SK-N-SH (cell line): ENCODE results near the gene EPHB2. TPM values are rescaled to one million over a fixed set of nuclear protein-coding genes. Genes with fewer than 3 reads are reported as not detected.

ENCODE experiments used
- CTCF ChIA-PET: fragments of 300-600, 350-600 bp; formaldehyde crosslinking; extraction: SDS; loops from one replicate; lab custom pipeline; 2021; lab: Yijun Ruan, JAX
- POLR2A ChIA-PET: fragments of 350-600 bp; sonication (Branson Sonifier 250); formaldehyde crosslinking; extraction: SDS; loops from one replicate; lab custom pipeline; 2020; ENCODE audit warnings: antibody characterized with exemption, inconsistent platforms; lab: Yijun Ruan, JAX
- DNase-seq: peaks from one replicate; pipeline ENCODE4 v3.0.0; 2012
- H2AFZ ChIP-seq: fragments of 200-600 bp; sonication (generic); 2 replicates; pipeline ENCODE4 v1.8.1; 2016; ENCODE audit warnings: antibody characterized with exemption, mild to moderate bottlenecking, low read depth
- H3F3A ChIP-seq: fragments of 200-600 bp; sonication (generic); replicated peaks from 2 replicates; pipeline ENCODE3; 2016; ENCODE audit warnings: antibody characterized with exemption, mild to moderate bottlenecking; ENCODE audit not compliant: insufficient read depth
- H3K27ac ChIP-seq, 2 experiments: fragments of 200-500 bp in 1 of 2; fragments of 200-600 bp in 1 of 2; sonication (Bioruptor generic) in 1 of 2; sonication (generic), shearing (Covaris generic) in 1 of 2; 2 replicates each; pipeline versions ENCODE4 v1.5.1 to v1.6.1; 2014 to 2016; ENCODE audit warnings: low read depth in 2 of 2, inconsistent platforms in 1 of 2, low read length in 1 of 2, mild to moderate bottlenecking in 1 of 2, mixed read lengths in 1 of 2
- H3K27me3 ChIP-seq: fragments of 200-600 bp; sonication (generic), shearing (Covaris generic); 2 replicates; pipeline ENCODE4 v1.6.1; 2016; ENCODE audit warnings: mixed run types; ENCODE audit not compliant: insufficient read depth
- H3K36me3 ChIP-seq, 2 experiments: fragments of 200-500 bp in 1 of 2; fragments of 200-600 bp in 1 of 2; sonication (Bioruptor generic) in 1 of 2; sonication (generic) in 1 of 2; replicated peaks in 1 of 2; 2 replicates each; pipeline versions ENCODE3 to v1.5.1; 2014 to 2016; ENCODE audit warnings: low read length in 1 of 2, mild to moderate bottlenecking in 1 of 2; ENCODE audit not compliant: insufficient read depth in 2 of 2, control insufficient read depth in 1 of 2
- H3K4me1 ChIP-seq, 2 experiments: fragments of 200-500 bp in 1 of 2; fragments of 200-600 bp in 1 of 2; sonication (Bioruptor generic) in 1 of 2; sonication (generic), shearing (Covaris generic) in 1 of 2; 2 replicates each; pipeline versions ENCODE4 v1.5.1 to v1.6.1; 2014 to 2016; ENCODE audit warnings: low read depth in 1 of 2, low read length in 1 of 2, mixed run types in 1 of 2; ENCODE audit not compliant: insufficient read depth in 2 of 2, control insufficient read depth in 1 of 2
- H3K4me2 ChIP-seq: fragments of 200-600 bp; sonication (generic), shearing (Covaris generic); 2 replicates; pipeline ENCODE4 v1.6.1; 2017; ENCODE audit warnings: mixed run types
- H3K4me3 ChIP-seq, 2 experiments: fragments of 200-500 bp in 1 of 2; fragments of 200-600 bp in 1 of 2; sonication (Bioruptor generic) in 1 of 2; sonication (generic), shearing (Covaris generic) in 1 of 2; 2 replicates each; pipeline versions ENCODE4 v1.5.1 to v1.8.1; 2014 to 2016; ENCODE audit warnings: low read depth in 2 of 2, inconsistent platforms in 1 of 2, low read length in 1 of 2, mild to moderate bottlenecking in 1 of 2, mixed read lengths in 1 of 2, moderate library complexity in 1 of 2
- H3K79me2 ChIP-seq: fragments of 200-600 bp; sonication (generic); 2 replicates; pipeline ENCODE4 v1.8.1; 2017; ENCODE audit warnings: mild to moderate bottlenecking; ENCODE audit not compliant: insufficient read depth
- H3K9ac ChIP-seq: fragments of 200-600 bp; sonication (generic); 2 replicates; pipeline ENCODE4 v1.6.1; 2017; ENCODE audit warnings: mixed run types
- H3K9me2 ChIP-seq: fragments of 200-600 bp; sonication (generic); 2 replicates; pipeline ENCODE4 v1.6.1; 2017; ENCODE audit warnings: mixed run types
- H3K9me3 ChIP-seq: fragments of 200-600 bp; sonication (generic); 2 replicates; pipeline ENCODE4 v1.6.1; 2017; ENCODE audit warnings: mixed run types, mild to moderate bottlenecking, moderate library complexity
- H4K20me1 ChIP-seq: fragments of 200-600 bp; sonication (generic); 2 replicates; pipeline ENCODE4 v1.6.1; 2017; ENCODE audit warnings: mild to moderate bottlenecking, mixed run types; ENCODE audit not compliant: insufficient read depth
- FOSL2 ChIP-seq: IDR thresholded peaks from 2 replicates; pipeline ENCODE4 v1.4.0; 2012; ENCODE audit warnings: low read depth, mild to moderate bottlenecking, moderate library complexity, borderline replicate concordance
- FOXM1 ChIP-seq: IDR thresholded peaks from 2 replicates; pipeline ENCODE4 v1.4.0; 2012; ENCODE audit warnings: low read depth, mild to moderate bottlenecking
- GATA2 ChIP-seq: sonication (generic); formaldehyde crosslinking; IDR thresholded peaks from 2 replicates; pipeline ENCODE4 v1.5.0; 2020; ENCODE audit warnings: mild to moderate bottlenecking, missing genetic modification reagents
- MXI1 ChIP-seq: IDR thresholded peaks from 2 replicates; pipeline ENCODE4 v1.6.1; 2012; ENCODE audit warnings: mild to moderate bottlenecking, low read depth, low read length, improper control_type of control experiment
- NFIC ChIP-seq: IDR thresholded peaks from 2 replicates; pipeline ENCODE4 v1.4.0; 2012; ENCODE audit warnings: borderline replicate concordance
- NRF1 ChIP-seq: IDR thresholded peaks from 2 replicates; pipeline ENCODE4 v1.6.1; 2012; ENCODE audit warnings: low read depth, mild to moderate bottlenecking, low read length
- PBX3 ChIP-seq: IDR thresholded peaks from 2 replicates; pipeline ENCODE4; 2012
- REST ChIP-seq: IDR thresholded peaks from 2 replicates; pipeline ENCODE4 v1.6.1; 2012; ENCODE audit warnings: mild to moderate bottlenecking, low read depth, low read length, moderate library complexity
- WGBS: methylation state at CpG from one replicate; pipeline ENCODE4 v1.1.6; 2017; ENCODE audit warnings: low lambda C conversion rate; 5-methylcytosine and 5-hydroxymethylcytosine counted together
- polyA plus RNA-seq, 3 experiments: library from polyadenylated mRNA; depleted of rRNA; stranded (reverse); fragments of >200 nt; gene quantifications; 2 replicates each; pipeline ENCODE4 v1.2.3, GENCODE V29; 2012

The EPHB2 gene
- polyA plus RNA-seq, 1 of the 3 experiments (the other 2 are of a cell fraction): 25.2 TPM

DNA sequence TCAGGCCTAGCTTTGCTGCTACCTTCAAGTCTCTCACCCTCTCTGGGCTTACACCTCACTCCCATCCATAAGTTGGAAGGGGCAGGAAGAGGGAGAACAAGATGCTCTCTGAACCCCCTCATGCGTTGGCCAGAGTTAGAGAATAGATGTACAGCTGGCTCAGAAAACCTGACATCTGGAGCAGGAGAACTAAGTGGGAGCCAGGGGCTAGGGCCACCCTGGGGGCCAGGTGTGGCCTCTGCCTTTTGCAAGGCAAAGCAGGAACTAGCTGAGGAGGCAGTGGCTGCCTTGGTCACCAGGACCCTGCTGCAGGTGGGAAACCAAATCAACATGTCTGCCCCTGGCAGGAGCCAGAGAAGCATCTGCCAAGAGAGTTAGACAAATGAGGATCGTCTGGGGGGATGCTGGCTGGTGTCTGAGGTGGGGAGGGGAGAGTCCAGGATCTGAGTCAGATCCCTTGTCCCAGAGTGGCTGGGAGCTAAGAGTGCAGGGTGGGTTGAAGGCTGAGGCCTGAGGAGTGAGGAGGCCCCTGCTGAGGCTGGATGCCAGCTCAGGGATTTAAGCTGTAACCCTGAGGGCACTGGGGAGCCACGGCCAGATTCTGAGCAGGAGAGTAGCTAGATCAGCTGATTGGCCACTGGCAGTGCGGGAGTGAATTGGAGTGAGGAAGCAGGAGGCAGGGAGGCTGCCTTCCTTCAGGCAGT, 115.0 kb downstream of the EPHB2 start:
- Histone ChIP-seq H3K9me3 (no peaks in the 10 kb centered on the region), H3K27me3 (no peaks in the 10 kb centered on the region), H2AFZ (no peak overlapping the region), H3K4me2 (peak overlapping the region; percentile 74), H3K27ac (peak overlapping the region; percentile 87 to 90), H3K9me2 (no peaks in the 10 kb centered on the region), H4K20me1 (no peaks in the 10 kb centered on the region), H3K79me2 (peaks cover 3% of the 10 kb centered on the region; the same call in 1 of the 2 replicates), H3K4me3 (no peak overlapping the region), H3K36me3 (no peaks in the 10 kb centered on the region), H3K4me1 (peaks cover 38 to 52% of the 10 kb centered on the region in 2 experiments), H3K9ac (peak overlapping the region; percentile 45; the same call in 1 of the 2 replicates), H3F3A (peaks cover 24% of the 10 kb centered on the region)
- POLR2A ChIA-PET: interaction anchor here (0.9 kb wide), 1 partner anchor 12 kb away, joined by 3 read pairs; no protein-coding TSS in a partner anchor
- WGBS: 61% methylated on average over 4 of the region's 4 CpGs
- CTCF ChIA-PET: interaction anchor here (0.7 to 3.2 kb wide), 7 partner anchors 11 to 139 kb away, joined by 3 to 14 read pairs (median 3); no protein-coding TSS in a partner anchor
- TF ChIP-seq PBX3 (peak; percentile 51; the same call in 1 of the 2 replicates), NRF1 (no peak), NFIC (peak; percentile 28; the same call in 1 of the 2 replicates), FOSL2 (no peak), FOXM1 (no peak), GATA2 (0 out of 2 replicates have a peak, but pooled peaks have one; percentile 14), REST (no peak), MXI1 (no peak)
- DNase-seq: peak; percentile 59
